ENCODE data around the gene FOXL1.

FOXL1 gene

GRCh38 chr16:86608301-86608747 lies 30.0 kb downstream of the FOXL1 start:
- DNase-seq: no peak

GRCh38 chr16:86609115-86609514 lies 30.8 kb downstream of the FOXL1 start:
- no peak for DNase-seq

GRCh38 chr16:86609661-86610060 lies 31.3 kb downstream of the FOXL1 start:
- no peak for DNase-seq

- DNase-seq: no peak
These were observed 32.6 kb downstream of the FOXL1 start for GRCh38 chr16:86610779-86611524.

GRCh38 chr16:86611525-86611855 lies 33.1 kb downstream of the FOXL1 start:
- no peak for DNase-seq

- DNase-seq: no peak
These were observed 33.6 kb downstream of the FOXL1 start for GRCh38 chr16:86611941-86612340.

GRCh38 chr16:86614699-86615098 lies 36.4 kb downstream of the FOXL1 start:
- no peak for DNase-seq

GRCh38 chr16:86616906-86617305 lies 38.6 kb downstream of the FOXL1 start:
- no peak for DNase-seq

- no peak for DNase-seq
These were observed 40.3 kb downstream of the FOXL1 start for GRCh38 chr16:86618431-86619238.

- DNase-seq: peak; percentile 36
These were observed 41.0 kb downstream of the FOXL1 start for GRCh38 chr16:86619239-86619794.

GRCh38 chr16:86620184-86620583 lies 41.8 kb downstream of the FOXL1 start:
- no peak for DNase-seq

- no peak for DNase-seq
These were observed 43.6 kb downstream of the FOXL1 start for GRCh38 chr16:86621966-86622365.

- DNase-seq: no peak
These were observed 44.6 kb downstream of the FOXL1 start for GRCh38 chr16:86622700-86623615.

GRCh38 chr16:86625029-86625428 lies 46.7 kb downstream of the FOXL1 start:
- DNase-seq: no peak

- no peak for DNase-seq
These were observed 47.5 kb downstream of the FOXL1 start for GRCh38 chr16:86625821-86626220.

- no peak for DNase-seq
These were observed 47.9 kb downstream of the FOXL1 start for GRCh38 chr16:86626284-86626683.

- DNase-seq: no peak
These were observed 48.6 kb downstream of the FOXL1 start for GRCh38 chr16:86626966-86627365.

GRCh38 chr16:86628614-86629013 lies 50.3 kb downstream of the FOXL1 start:
- no peak for DNase-seq

GRCh38 chr16:86630471-86630870 lies 52.1 kb downstream of the FOXL1 start:
- DNase-seq: no peak

- no peak for DNase-seq
These were observed 53.1 kb downstream of the FOXL1 start for GRCh38 chr16:86631444-86631843.

Measured in NCI-H69 (cell line).